Calu3 (cell line): ENCODE measurements around the gene MYBPC2. TPM values are rescaled to one million over a fixed set of nuclear protein-coding genes. Genes with fewer than 3 reads are reported as not detected.

Source experiments
- BruUV-seq: library from RNA; stranded (reverse); fragments of 400-500 nt; replicated peaks from 2 replicates; lab custom pipeline; 2021; lab: Mats Ljungman, UMichigan
- CTCF ChIA-PET: fragments of 300-600 bp; sonication (Branson Sonifier 250); formaldehyde crosslinking; loops from one replicate; lab custom pipeline; 2022; ENCODE audit warnings: antibody characterized with exemption; lab: Charles Lee
- DNase-seq: peaks from one replicate; pipeline ENCODE4 v3.0.0; 2022
- H3K27ac Mint-ChIP-seq: one replicate; pipeline ENCODE4 v1.8.0; 2022; ENCODE audit warnings: mixed read lengths; ENCODE audit not compliant: unreplicated experiment
- H3K27me3 Mint-ChIP-seq: one replicate; pipeline ENCODE4 v1.8.0; 2022; ENCODE audit warnings: mixed read lengths; ENCODE audit not compliant: unreplicated experiment
- H3K36me3 Mint-ChIP-seq: one replicate; pipeline ENCODE4 v1.8.0; 2022; ENCODE audit warnings: mild to moderate bottlenecking, moderate library complexity, mixed read lengths; ENCODE audit not compliant: insufficient read depth, unreplicated experiment
- H3K4me1 Mint-ChIP-seq: one replicate; pipeline ENCODE4 v1.8.0; 2022; ENCODE audit warnings: mild to moderate bottlenecking, low read depth, mixed read lengths; ENCODE audit not compliant: unreplicated experiment
- H3K4me3 Mint-ChIP-seq: one replicate; pipeline ENCODE4 v1.8.0; 2022; ENCODE audit warnings: mild to moderate bottlenecking, low read depth, moderate library complexity, mixed read lengths; ENCODE audit not compliant: unreplicated experiment
- H3K9me3 Mint-ChIP-seq: one replicate; pipeline ENCODE4 v1.8.0; 2022; ENCODE audit warnings: low read depth, mixed read lengths; ENCODE audit not compliant: unreplicated experiment
- CTCF ChIP-seq: fragments of 200-600 bp; IDR thresholded peaks from one replicate; pipeline ENCODE4 v1.8.0; 2022; ENCODE audit warnings: antibody characterized with exemption; ENCODE audit not compliant: unreplicated experiment
- intact Hi-C: fragments of 100-400 bp; cut with micrococcal nuclease; formaldehyde crosslinking; loops from one replicate; pipeline ENCODE4 v1.10.0; 2022; ENCODE audit not compliant: unreplicated experiment
- total RNA-seq: library from RNA; stranded (reverse); gene quantifications from 2 replicates; pipeline ENCODE4 v1.2.3, GENCODE V29; 2022

The MYBPC2 gene
- total RNA-seq, 1 experiment from 2014 or later = not detected

- intact Hi-C loops = no loop called here
- H3K9me3 Mint-ChIP-seq = peaks cover 2% of the 10 kb centered on the region
- H3K27me3 Mint-ChIP-seq = peaks cover 57% of the 10 kb centered on the region
- no TSS peak for BruUV-seq
- H3K36me3 Mint-ChIP-seq = peaks cover 3% of the 10 kb centered on the region
- DNase-seq = no peak
- CTCF ChIA-PET = interaction anchor here (0.7 kb wide), 1 partner anchor 21 kb away, joined by 3 read pairs; no protein-coding TSS in a partner anchor
- no peak for TF ChIP-seq CTCF
- no peak overlapping the region for H3K4me3 Mint-ChIP-seq
- peaks cover 7% of the 10 kb centered on the region for H3K4me1 Mint-ChIP-seq
- no peak overlapping the region for H3K27ac Mint-ChIP-seq
Measured at GRCh38 chr19:50464348-50464747, 31.7 kb downstream of the MYBPC2 start.

GRCh38 chr19:50465000-50465399 is 32.3 kb downstream of the MYBPC2 start:
- CTCF ChIA-PET = no interaction called here
- TF ChIP-seq CTCF = no peak
- peaks cover 54% of the 10 kb centered on the region for H3K27me3 Mint-ChIP-seq
- peaks cover 7% of the 10 kb centered on the region for H3K4me1 Mint-ChIP-seq
- intact Hi-C loops = no loop called here
- H3K4me3 Mint-ChIP-seq = no peak overlapping the region
- no peak for DNase-seq
- peaks cover 2% of the 10 kb centered on the region for H3K9me3 Mint-ChIP-seq
- peaks cover 3% of the 10 kb centered on the region for H3K36me3 Mint-ChIP-seq
- H3K27ac Mint-ChIP-seq = no peak overlapping the region
- BruUV-seq = no TSS peak

- H3K4me3 Mint-ChIP-seq = no peak overlapping the region
- H3K36me3 Mint-ChIP-seq = peaks cover 3% of the 10 kb centered on the region
- no TSS peak for BruUV-seq
- no peak overlapping the region for H3K27ac Mint-ChIP-seq
- peak; percentile 31 for TF ChIP-seq CTCF
- H3K9me3 Mint-ChIP-seq = peaks cover 2% of the 10 kb centered on the region
- peaks cover 49% of the 10 kb centered on the region for H3K27me3 Mint-ChIP-seq
- CTCF ChIA-PET = interaction anchor here (0.6 to 1.5 kb wide), 8 partner anchors 10 to 259 kb away, joined by 3 to 8 read pairs (median 4); partner anchors contain the start of gene JOSD2
- intact Hi-C loops = no loop called here
- peaks cover 7% of the 10 kb centered on the region for H3K4me1 Mint-ChIP-seq
- DNase-seq = peak; percentile 58
Measured at GRCh38 chr19:50465986-50466705, 33.5 kb downstream of the MYBPC2 start.

GRCh38 chr19:50466706-50467039 is 34.0 kb downstream of the MYBPC2 start:
- CTCF ChIA-PET = interaction anchor here (0.6 to 1.5 kb wide), 5 partner anchors 13 to 258 kb away, joined by 3 to 8 read pairs (median 5); partner anchors contain the start of gene JOSD2
- peaks cover 7% of the 10 kb centered on the region for H3K4me1 Mint-ChIP-seq
- peaks cover 2% of the 10 kb centered on the region for H3K9me3 Mint-ChIP-seq
- DNase-seq = no peak
- H3K27me3 Mint-ChIP-seq = peaks cover 49% of the 10 kb centered on the region
- intact Hi-C loops = no loop called here
- BruUV-seq = no TSS peak
- H3K36me3 Mint-ChIP-seq = peaks cover 3% of the 10 kb centered on the region
- H3K4me3 Mint-ChIP-seq = no peak overlapping the region
- TF ChIP-seq CTCF = no peak
- H3K27ac Mint-ChIP-seq = no peak overlapping the region
